ENCODE results near the gene SLA2. TPM values are rescaled to one million over a fixed set of nuclear protein-coding genes. Genes with fewer than 3 reads are reported as not detected.

The SLA2 gene
- total and polyA plus RNA-seq, 2 of the 4 experiments (the other 2 are of a cell fraction) = 0.03 TPM; not detected in 1

DNA sequence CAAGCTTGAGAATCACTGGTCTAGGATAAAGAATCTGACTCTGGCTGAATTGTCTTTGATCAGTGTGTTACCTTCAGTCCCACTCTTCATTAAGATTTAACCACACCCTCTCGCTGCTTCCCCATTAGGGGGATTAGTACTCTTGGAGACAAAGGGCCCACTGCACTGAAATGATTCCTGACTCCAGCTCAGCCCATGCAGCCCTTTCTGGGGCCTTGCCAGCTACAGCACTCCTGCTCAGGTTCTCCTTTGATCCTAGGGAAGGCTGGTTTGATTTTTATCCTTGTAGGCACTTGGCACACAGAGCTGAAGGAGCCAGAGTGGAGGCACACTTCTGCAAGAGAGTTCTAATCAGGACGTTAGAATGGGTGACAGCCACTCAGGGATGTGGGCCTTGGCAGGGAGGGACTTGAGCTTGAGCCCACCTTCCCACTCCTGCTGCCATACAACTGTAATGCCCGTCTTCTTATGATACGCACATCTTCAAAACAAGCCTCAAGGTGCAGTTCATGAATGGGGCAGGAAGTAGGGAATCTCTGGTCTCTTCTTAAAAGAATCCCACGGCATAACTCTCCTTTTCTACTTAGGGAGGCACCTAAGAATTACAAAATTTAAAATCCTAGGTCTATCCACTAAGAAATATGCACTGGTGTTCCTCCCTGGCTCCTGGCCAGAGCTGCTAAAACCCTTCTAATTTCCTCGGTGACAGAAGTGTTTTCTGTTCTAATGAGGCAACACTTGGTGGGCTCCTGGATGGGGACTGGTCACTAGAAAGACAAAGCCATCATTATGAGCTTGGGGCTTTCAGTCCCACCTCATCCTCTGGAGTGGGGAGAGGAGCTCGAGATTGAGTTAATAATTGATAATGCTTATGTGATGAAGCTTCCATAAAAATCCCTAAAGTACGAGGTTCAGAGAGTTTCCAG is 1.5 kb upstream of the SLA2 start (continued):
- no peak for TF ChIP-seq RFX5 (IDR thresholded peaks at IDR 0.05; ENCODE audit: low read depth, low read length)

DNA sequence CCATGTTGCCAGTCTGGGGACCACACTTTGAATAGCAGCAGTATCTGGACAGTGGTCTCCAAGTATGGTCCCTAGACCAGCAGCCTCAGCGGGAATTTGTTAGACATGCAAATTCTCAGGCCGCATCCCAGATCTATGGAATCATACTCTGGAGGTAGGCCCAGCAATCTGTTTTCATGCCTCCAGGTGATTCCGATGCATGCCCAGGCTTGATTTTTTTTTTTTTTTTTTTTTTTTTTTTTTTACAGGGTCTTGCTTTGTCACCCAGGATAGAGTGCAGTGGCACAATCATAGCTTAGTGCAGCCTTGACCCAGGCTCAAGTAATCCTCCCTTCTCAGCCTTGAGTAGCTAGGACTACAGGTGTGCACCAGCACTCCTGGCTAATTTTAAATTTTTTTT is 682 bp upstream of the SLA2 start:
- in situ Hi-C loops (cut with MboI; ENCODE audit: low sequenced_read_pairs) = no loop called here
- peaks cover 2% of the 10 kb centered on the region; the same call in 1 of the 2 replicates for H3K36me3 ChIP-seq (ENCODE audit: control insufficient read depth, insufficient read depth, low read length)
- no peak overlapping the region for H2BK120ac ChIP-seq (ENCODE audit: low read depth, low read length)
- H2AFZ ChIP-seq (replicated peaks; ENCODE audit: low read length, poor library complexity) = no peak overlapping the region
- no peaks in the 10 kb centered on the region for H3K9me1 ChIP-seq (ENCODE audit: insufficient read depth, low read length)
- no peak overlapping the region for H4K5ac ChIP-seq (ENCODE audit: low read depth, low read length)
- H3K4ac ChIP-seq (ENCODE audit: low read depth, low read length) = no peak overlapping the region
- H4K91ac ChIP-seq (ENCODE audit: insufficient read depth, low read depth, low read length) = no peak overlapping the region
- no peaks in the 10 kb centered on the region for H3K4me1 ChIP-seq (ENCODE audit: control insufficient read depth, insufficient read depth, low read length)
- H4K20me1 ChIP-seq (ENCODE audit: insufficient read depth, low read length) = no peaks in the 10 kb centered on the region
- H3K18ac ChIP-seq (ENCODE audit: low read depth, low read length) = no peak overlapping the region
- H3K79me1 ChIP-seq (ENCODE audit: low read depth in 1 of 2, low read length in 2 of 2) = no peaks in the 10 kb centered on the region
- dilution Hi-C loops (cut with HindIII; ENCODE audit: low sequenced_read_pairs, unreplicated experiment) = no loop called here
- H3K56ac ChIP-seq (ENCODE audit: extremely low read depth, insufficient read depth, low read length) = no peak overlapping the region
- intact Hi-C loops (cut with micrococcal nuclease) = no loop called here
- CTCF ChIA-PET = no interaction called here
- H3K27me3 ChIP-seq (ENCODE audit: control insufficient read depth, insufficient read depth, low read length) = 0 out of 2 replicates have a peak, but pooled peaks cover 1% of the 10 kb centered on the region
- H3K23ac ChIP-seq (ENCODE audit: low read depth, low read length) = no peak overlapping the region
- H2BK15ac ChIP-seq (ENCODE audit: low read depth, low read length) = no peak overlapping the region
- no peak overlapping the region for H3K27ac ChIP-seq (ENCODE audit: insufficient read depth, low read length)
- no peak overlapping the region for H3K9ac ChIP-seq (ENCODE audit: low read depth, low read length)
- H3K4me3 ChIP-seq (ENCODE audit: insufficient read depth, low read depth, low read length) = no peak overlapping the region
- ATAC-seq (ENCODE audit: low read depth) (no peak), DNase-seq (no peak)
- H3K14ac ChIP-seq (replicated peaks; ENCODE audit: low read depth, low read length) = no peak overlapping the region
- H2BK5ac ChIP-seq (ENCODE audit: low read depth, low read length, poor library complexity, severe bottlenecking) = no peak overlapping the region
- BruUV-seq (replicated peaks) = no TSS peak
- whole genome bisulfite sequencing, 2 experiments (ENCODE audit: extremely low coverage in 2 of 2, insufficient read length in 1 of 2) = no CpG with 5 or more reads among the region's 3 CpGs
- no peak overlapping the region for H2AK5ac ChIP-seq (ENCODE audit: low read depth, low read length)
- no peak overlapping the region for H3K4me2 ChIP-seq (ENCODE audit: low read depth, low read length)
- H2BK20ac ChIP-seq (ENCODE audit: low read depth, low read length) = no peak overlapping the region
- H2AK9ac ChIP-seq (replicated peaks; ENCODE audit: low read depth, low read length, poor library complexity) = no peak overlapping the region
- H3K9me3 ChIP-seq (ENCODE audit: control insufficient read depth, insufficient read depth, low read length) = no peaks in the 10 kb centered on the region
- POLR2A ChIA-PET (ENCODE audit: unreplicated experiment) = no interaction called here
- no peak overlapping the region for H4K8ac ChIP-seq (ENCODE audit: low read depth in 2 of 2, low read length in 2 of 2)
- no peak for TF ChIP-seq CHD1 (IDR thresholded peaks at IDR 0.05; ENCODE audit: low read depth, low read length)
- TF ChIP-seq FOS (IDR thresholded peaks at IDR 0.05; ENCODE audit: low read depth, low read length) = no peak
- TF ChIP-seq, protein P1, sequence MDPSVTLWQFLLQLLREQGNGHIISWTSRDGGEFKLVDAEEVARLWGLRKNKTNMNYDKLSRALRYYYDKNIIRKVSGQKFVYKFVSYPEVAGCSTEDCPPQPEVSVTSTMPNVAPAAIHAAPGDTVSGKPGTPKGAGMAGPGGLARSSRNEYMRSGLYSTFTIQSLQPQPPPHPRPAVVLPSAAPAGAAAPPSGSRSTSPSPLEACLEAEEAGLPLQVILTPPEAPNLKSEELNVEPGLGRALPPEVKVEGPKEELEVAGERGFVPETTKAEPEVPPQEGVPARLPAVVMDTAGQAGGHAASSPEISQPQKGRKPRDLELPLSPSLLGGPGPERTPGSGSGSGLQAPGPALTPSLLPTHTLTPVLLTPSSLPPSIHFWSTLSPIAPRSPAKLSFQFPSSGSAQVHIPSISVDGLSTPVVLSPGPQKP (IDR thresholded peaks at IDR 0.05; ENCODE audit: borderline replicate concordance, low read depth, low read length) = no peak
- TF ChIP-seq RCOR1 (IDR thresholded peaks at IDR 0.05; ENCODE audit: insufficient replicate concordance, low read length) = no peak
- no peak for TF ChIP-seq SMC3 (IDR thresholded peaks at IDR 0.05; ENCODE audit: low read depth, low read length)
- no peak for TF ChIP-seq MAFK (IDR thresholded peaks at IDR 0.05; ENCODE audit: low read depth, low read length)
- TF ChIP-seq, protein P2, sequence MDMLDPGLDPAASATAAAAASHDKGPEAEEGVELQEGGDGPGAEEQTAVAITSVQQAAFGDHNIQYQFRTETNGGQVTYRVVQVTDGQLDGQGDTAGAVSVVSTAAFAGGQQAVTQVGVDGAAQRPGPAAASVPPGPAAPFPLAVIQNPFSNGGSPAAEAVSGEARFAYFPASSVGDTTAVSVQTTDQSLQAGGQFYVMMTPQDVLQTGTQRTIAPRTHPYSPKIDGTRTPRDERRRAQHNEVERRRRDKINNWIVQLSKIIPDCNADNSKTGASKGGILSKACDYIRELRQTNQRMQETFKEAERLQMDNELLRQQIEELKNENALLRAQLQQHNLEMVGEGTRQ (IDR thresholded peaks at IDR 0.05; ENCODE audit: low read depth, low read length) = no peak
- TF ChIP-seq RAD21 (IDR thresholded peaks at IDR 0.05; ENCODE audit: low read length) = no peak
- TF ChIP-seq MXI1 (IDR thresholded peaks at IDR 0.05; ENCODE audit: borderline replicate concordance, low read depth, low read length) = no peak
- TF ChIP-seq CEBPB (IDR thresholded peaks at IDR 0.05; ENCODE audit: low read depth, low read length) = no peak
- TF ChIP-seq MAZ (IDR thresholded peaks at IDR 0.05; ENCODE audit: borderline replicate concordance, low read depth, low read length) = no peak
- TF ChIP-seq POLR2A (IDR thresholded peaks at IDR 0.05; ENCODE audit: low read depth, low read length) = no peak
- TF ChIP-seq BHLHE40 (IDR thresholded peaks at IDR 0.05; ENCODE audit: low read depth, low read length) = no peak
- TF ChIP-seq NFE2L2 (IDR thresholded peaks at IDR 0.05; ENCODE audit: low read depth, low read length) = no peak

Measured in IMR-90 (cell line).